Esophagus squamous epithelium (tissue), 4 donors: ENCODE results near the gene IL17RB.

Experiments used
- POLR2A ChIP-seq, 4 donors: fragments of 450-650 bp; IDR thresholded peaks; one replicate each; pipeline ENCODE4 v1.6.1; 2017; ENCODE audit warnings: antibody characterized with exemption in 4 of 4, mild to moderate bottlenecking in 4 of 4, moderate library complexity in 3 of 4
- TF ChIP-seq, protein P1 (sequence below), 6 experiments: fragments of 450-650 bp in 4 of 6; fragments of 200-600 bp in 2 of 6; sonication (generic) in 2 of 6; IDR thresholded peaks; one replicate each; pipeline ENCODE4 v1.5.1; 2016 to 2019; ENCODE audit warnings: antibody characterized with exemption in 6 of 6, mild to moderate bottlenecking in 4 of 6, moderate library complexity in 4 of 6

DNA sequence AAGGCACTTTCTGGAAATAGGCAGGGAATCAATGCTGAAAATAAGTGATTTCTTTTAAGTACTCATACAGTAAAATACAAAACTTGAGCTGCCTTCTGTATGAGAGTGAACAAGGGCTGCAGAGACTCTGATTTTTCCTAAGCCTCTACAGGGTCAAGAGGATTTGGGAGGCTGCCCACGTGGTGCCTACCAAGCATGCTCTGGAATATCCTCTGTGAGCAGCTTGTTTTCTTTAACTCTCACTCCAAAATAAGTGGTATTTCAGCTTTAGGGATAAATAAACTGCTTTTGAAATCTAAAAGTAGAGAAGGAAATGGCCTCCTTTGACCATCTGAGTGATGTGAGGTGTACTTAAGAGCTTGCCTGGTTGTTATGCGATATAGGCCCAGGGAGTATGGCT lies 53.4 kb downstream of the IL17RB start:
- TF ChIP-seq POLR2A (IDR thresholded peaks at IDR 0.05), result no peak
- TF ChIP-seq, protein P1, sequence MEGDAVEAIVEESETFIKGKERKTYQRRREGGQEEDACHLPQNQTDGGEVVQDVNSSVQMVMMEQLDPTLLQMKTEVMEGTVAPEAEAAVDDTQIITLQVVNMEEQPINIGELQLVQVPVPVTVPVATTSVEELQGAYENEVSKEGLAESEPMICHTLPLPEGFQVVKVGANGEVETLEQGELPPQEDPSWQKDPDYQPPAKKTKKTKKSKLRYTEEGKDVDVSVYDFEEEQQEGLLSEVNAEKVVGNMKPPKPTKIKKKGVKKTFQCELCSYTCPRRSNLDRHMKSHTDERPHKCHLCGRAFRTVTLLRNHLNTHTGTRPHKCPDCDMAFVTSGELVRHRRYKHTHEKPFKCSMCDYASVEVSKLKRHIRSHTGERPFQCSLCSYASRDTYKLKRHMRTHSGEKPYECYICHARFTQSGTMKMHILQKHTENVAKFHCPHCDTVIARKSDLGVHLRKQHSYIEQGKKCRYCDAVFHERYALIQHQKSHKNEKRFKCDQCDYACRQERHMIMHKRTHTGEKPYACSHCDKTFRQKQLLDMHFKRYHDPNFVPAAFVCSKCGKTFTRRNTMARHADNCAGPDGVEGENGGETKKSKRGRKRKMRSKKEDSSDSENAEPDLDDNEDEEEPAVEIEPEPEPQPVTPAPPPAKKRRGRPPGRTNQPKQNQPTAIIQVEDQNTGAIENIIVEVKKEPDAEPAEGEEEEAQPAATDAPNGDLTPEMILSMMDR (IDR thresholded peaks at IDR 0.05), result no peak
